GM13976 (cell line): Measurements from ENCODE around the gene CFAP46.

Experiments
- DNase-seq: peaks from one replicate; pipeline ENCODE4 v3.0.0; 2012; ENCODE audit warnings: low spot score
- in situ Hi-C: fragments of 300-500 bp; cut with MboI; formaldehyde crosslinking; loops from one replicate; pipeline ENCODE4 v1.12.0; 2022; ENCODE audit warnings: low sequenced_read_pairs, mixed read lengths, inconsistent platforms; ENCODE audit not compliant: unreplicated experiment
- TF ChIP-seq, protein P1 (sequence below): IDR thresholded peaks from 2 replicates; pipeline ENCODE4 v1.5.1; 2012; ENCODE audit warnings: borderline replicate concordance, mild to moderate bottlenecking; ENCODE audit not compliant: insufficient read depth; ENCODE audit errors: extremely low read depth, missing control alignments, control extremely low read depth

Gene CFAP46

GRCh38 chr10:132910901-132911785 is 31.2 kb downstream of the CFAP46 start:
- DNase-seq = no peak
- TF ChIP-seq, protein P1, sequence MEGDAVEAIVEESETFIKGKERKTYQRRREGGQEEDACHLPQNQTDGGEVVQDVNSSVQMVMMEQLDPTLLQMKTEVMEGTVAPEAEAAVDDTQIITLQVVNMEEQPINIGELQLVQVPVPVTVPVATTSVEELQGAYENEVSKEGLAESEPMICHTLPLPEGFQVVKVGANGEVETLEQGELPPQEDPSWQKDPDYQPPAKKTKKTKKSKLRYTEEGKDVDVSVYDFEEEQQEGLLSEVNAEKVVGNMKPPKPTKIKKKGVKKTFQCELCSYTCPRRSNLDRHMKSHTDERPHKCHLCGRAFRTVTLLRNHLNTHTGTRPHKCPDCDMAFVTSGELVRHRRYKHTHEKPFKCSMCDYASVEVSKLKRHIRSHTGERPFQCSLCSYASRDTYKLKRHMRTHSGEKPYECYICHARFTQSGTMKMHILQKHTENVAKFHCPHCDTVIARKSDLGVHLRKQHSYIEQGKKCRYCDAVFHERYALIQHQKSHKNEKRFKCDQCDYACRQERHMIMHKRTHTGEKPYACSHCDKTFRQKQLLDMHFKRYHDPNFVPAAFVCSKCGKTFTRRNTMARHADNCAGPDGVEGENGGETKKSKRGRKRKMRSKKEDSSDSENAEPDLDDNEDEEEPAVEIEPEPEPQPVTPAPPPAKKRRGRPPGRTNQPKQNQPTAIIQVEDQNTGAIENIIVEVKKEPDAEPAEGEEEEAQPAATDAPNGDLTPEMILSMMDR = no peak
- in situ Hi-C loops = no loop called here

DNA sequence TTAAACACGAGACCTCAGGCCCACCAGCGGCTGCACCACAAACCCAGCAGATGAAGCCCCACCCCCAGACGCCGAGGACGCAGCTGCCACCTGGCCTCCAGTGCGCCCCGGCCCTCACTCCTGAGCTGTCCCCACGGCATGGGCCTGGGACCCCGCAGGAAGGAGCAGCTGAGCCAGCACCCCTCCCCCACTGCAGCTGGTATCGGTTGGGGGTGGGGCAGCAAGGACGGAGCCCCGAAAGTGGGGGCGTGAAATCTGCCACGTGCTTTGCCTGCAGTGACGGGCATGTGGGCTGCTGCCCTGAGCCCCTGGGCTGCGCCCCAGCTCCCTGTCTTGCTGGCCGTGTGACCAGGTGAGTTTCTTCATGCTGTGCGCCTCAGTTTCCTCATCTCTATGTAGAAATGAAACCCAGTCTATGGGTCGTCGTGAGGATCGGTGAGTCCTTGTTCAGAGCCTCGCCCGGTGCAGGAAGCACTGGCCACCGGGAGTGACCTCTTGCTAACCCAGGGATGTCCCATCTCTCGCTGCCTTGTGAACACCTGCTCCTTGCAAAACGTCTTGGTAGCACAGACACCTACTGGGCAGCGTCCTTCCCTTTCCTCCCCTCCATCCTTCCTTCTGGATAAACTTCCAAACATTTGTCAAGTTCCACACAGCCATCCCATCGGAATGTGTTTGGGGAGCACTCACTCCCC is 32.0 kb downstream of the CFAP46 start:
- DNase-seq = no peak
- in situ Hi-C loops = no loop called here
- TF ChIP-seq, protein P1 = no peak

DNA sequence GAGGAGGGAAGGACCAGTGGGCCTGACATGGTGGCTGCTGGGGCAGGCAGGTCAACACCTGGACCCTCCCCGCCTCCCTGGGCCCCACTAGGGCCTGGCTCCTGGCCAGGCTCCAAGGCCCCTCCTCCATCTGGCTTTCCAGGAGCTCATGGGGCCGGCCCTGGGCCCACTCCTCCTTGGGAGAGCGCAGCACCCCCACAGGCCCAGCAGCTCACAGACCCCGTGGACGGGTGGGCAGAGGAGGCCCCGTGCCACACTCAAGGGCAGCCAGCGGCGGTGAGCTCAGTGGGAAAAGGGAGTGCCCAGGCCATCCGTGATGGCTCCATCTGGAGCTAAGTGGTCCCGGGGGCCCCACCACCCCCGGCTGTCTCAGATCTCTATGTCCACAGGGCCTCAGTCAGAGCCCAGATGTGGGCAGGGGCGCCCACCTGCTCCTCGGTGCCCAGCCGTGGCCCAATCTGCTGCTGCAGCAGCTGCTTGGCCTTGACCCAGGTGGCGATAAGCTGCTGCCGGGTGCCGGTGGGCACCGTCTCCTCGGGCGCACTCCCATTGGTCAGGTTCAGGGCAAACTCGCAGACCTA is 32.8 kb downstream of the CFAP46 start:
- TF ChIP-seq, protein P1 = no peak
- no peak for DNase-seq
- in situ Hi-C loops = no loop called here

GRCh38 chr10:132908621-132909295 is 33.6 kb downstream of the CFAP46 start:
- DNase-seq = no peak
- in situ Hi-C loops = no loop called here

DNA sequence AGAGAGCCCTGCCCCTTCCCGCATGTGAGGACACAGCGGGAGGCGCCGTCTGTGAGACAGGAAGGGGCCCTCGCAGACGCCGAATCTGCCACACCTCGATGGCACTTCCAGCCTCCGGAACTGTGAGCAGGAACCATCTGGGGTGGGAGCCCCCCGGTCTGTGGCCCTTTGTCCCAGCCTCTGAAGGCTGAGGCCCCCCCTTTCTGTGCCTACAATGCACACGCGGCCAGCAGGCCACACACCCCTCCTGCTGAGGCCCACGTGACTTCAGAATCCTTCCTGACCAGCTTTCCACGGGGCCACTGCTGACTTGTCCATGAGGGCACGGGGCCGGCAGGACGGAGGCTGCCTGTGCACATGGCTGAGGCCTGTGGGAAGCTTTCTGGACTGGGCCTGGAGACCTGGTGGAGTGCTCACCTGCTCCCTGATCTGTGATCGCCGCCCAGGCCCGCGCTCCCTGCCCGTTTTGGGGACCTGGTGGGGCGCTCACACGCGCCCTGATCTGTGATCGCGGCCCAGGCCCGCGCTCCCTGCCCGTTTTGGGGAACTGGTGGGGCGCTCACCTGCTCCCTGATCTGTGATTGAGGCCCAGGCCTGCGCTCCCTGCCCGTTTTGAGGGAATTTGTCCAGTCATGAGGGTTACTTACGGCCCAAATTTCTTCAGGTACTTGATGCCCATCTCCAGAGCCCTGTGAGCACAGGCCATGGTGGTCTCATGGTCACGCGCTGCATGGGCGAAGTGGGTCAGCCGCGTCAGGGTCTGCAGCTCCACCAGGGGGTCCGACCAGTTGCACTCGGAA is 34.3 kb downstream of the CFAP46 start:
- in situ Hi-C loops = no loop called here
- DNase-seq = no peak
- TF ChIP-seq, protein P1 = no peak

More at GRCh38 chr10:132908621-132909295, 33.6 kb downstream of the CFAP46 start:
- TF ChIP-seq, protein P1 = no peak
